HL-60/S4 treated with retinoic acid at 250 ng/mL for 4 days and 3 days (cell line): ENCODE results near the gene CGRRF1.

ENCODE experiments used
- in situ Hi-C: fragments of 300-500 bp; cut with MboI; formaldehyde crosslinking; loops from 2 replicates; pipeline ENCODE4 v1.7.0; 2022; ENCODE audit warnings: low sequenced_read_pairs

CGRRF1 gene

GRCh38 chr14:54489731-54490444 is 19.8 kb upstream of the CGRRF1 start:
- in situ Hi-C loops: no loop called here

- in situ Hi-C loops: no loop called here
Observed at GRCh38 chr14:54490445-54491175, 19.1 kb upstream of the CGRRF1 start.

GRCh38 chr14:54493293-54493692 is 16.4 kb upstream of the CGRRF1 start:
- in situ Hi-C loops: no loop called here

GRCh38 chr14:54497224-54497623 is 12.5 kb upstream of the CGRRF1 start:
- in situ Hi-C loops: no loop called here

- in situ Hi-C loops: no loop called here
Observed at GRCh38 chr14:54498095-54498531, 11.6 kb upstream of the CGRRF1 start.

GRCh38 chr14:54498579-54498978 is 11.1 kb upstream of the CGRRF1 start:
- in situ Hi-C loops: no loop called here

- in situ Hi-C loops: no loop called here
Observed at GRCh38 chr14:54500744-54501143, 9.0 kb upstream of the CGRRF1 start.

GRCh38 chr14:54501480-54501879 is 8.2 kb upstream of the CGRRF1 start:
- in situ Hi-C loops: no loop called here

- in situ Hi-C loops: no loop called here
Observed at GRCh38 chr14:54502602-54503001, 7.1 kb upstream of the CGRRF1 start.

- in situ Hi-C loops: no loop called here
Observed at GRCh38 chr14:54503486-54503885, 6.2 kb upstream of the CGRRF1 start.

- in situ Hi-C loops: no loop called here
Observed at GRCh38 chr14:54512393-54512792, 2.7 kb downstream of the CGRRF1 start.

- in situ Hi-C loops: no loop called here
Observed at GRCh38 chr14:54515670-54516069, 6.0 kb downstream of the CGRRF1 start.

GRCh38 chr14:54516709-54517108 is 7.0 kb downstream of the CGRRF1 start:
- in situ Hi-C loops: no loop called here

GRCh38 chr14:54524410-54524809 is 14.7 kb downstream of the CGRRF1 start:
- in situ Hi-C loops: no loop called here

GRCh38 chr14:54528973-54529372 is 19.3 kb downstream of the CGRRF1 start:
- in situ Hi-C loops: no loop called here

GRCh38 chr14:54529811-54530210 is 20.1 kb downstream of the CGRRF1 start:
- in situ Hi-C loops: no loop called here

- in situ Hi-C loops: no loop called here
Observed at GRCh38 chr14:54532111-54533012, 22.7 kb downstream of the CGRRF1 start.

- in situ Hi-C loops: no loop called here
Observed at GRCh38 chr14:54533100-54533499, 23.4 kb downstream of the CGRRF1 start.

- in situ Hi-C loops: no loop called here
Observed at GRCh38 chr14:54535126-54535525, 25.4 kb downstream of the CGRRF1 start.

- in situ Hi-C loops: no loop called here
Observed at GRCh38 chr14:54535646-54536045, 25.9 kb downstream of the CGRRF1 start.

GRCh38 chr14:54537651-54538050 is 27.9 kb downstream of the CGRRF1 start:
- in situ Hi-C loops: no loop called here
